Uterus (tissue), 4 donors: ENCODE measurements around the gene LCMT1. TPM values are rescaled to one million over a fixed set of nuclear protein-coding genes. Genes with fewer than 3 reads are reported as not detected.

Experiments used
- DNase-seq, 2 donors: peaks; one replicate each; pipeline ENCODE4 v3.0.0-alpha.2; 2019 to 2020
- H3K27ac ChIP-seq, 2 donors: fragments of 200-600 bp; sonication (generic); 1 replicate in 1 of 2; 2 replicates in 1 of 2; pipeline ENCODE4 v1.5.1; 2016 to 2018
- H3K27me3 ChIP-seq, 2 donors: fragments of 200-600 bp; sonication (generic); one replicate each; pipeline ENCODE4 v1.5.1; 2018 to 2019; ENCODE audit warnings: control low read depth in 1 of 2
- H3K36me3 ChIP-seq, 2 donors: fragments of 200-600 bp; sonication (generic); one replicate each; pipeline ENCODE4 v1.5.1; 2019; ENCODE audit warnings: control low read depth in 1 of 2
- H3K4me1 ChIP-seq, 2 donors: fragments of 200-600 bp; sonication (generic); one replicate each; pipeline ENCODE4 v1.5.1; 2018 to 2019; ENCODE audit warnings: control low read depth in 1 of 2
- H3K4me3 ChIP-seq, 2 donors: fragments of 200-600 bp; sonication (generic); 1 replicate in 1 of 2; 2 replicates in 1 of 2; pipeline ENCODE4 v1.5.1; 2018 to 2019; ENCODE audit warnings: mild to moderate bottlenecking in 1 of 2
- H3K9me3 ChIP-seq, 2 donors: fragments of 200-600 bp; sonication (generic); one replicate each; pipeline ENCODE4 v1.5.1; 2019; ENCODE audit warnings: control low read depth in 1 of 2
- POLR2A ChIP-seq, 2 donors: fragments of 450-650 bp; IDR thresholded peaks; one replicate each; pipeline ENCODE4 v1.6.1; 2016; ENCODE audit warnings: antibody characterized with exemption in 2 of 2, mild to moderate bottlenecking in 1 of 2, moderate library complexity in 1 of 2
- intact Hi-C: fragments of 100-400 bp; cut with DNase I; formaldehyde crosslinking; loops from one replicate; pipeline ENCODE4 v1.15.1; 2023; ENCODE audit warnings: low total_unique reads
- total RNA-seq, 4 donors: library from RNA; depleted of rRNA in 3 of 4; stranded (reverse); fragments of >200 nt in 3 of 4; gene quantifications; one replicate each; pipeline versions ENCODE4 v1.1.0 to v1.2.4, GENCODE V29; 2014 to 2023
- TF ChIP-seq, protein P1 (sequence below), 4 experiments: fragments of 200-600 bp in 2 of 4; fragments of 450-650 bp in 2 of 4; sonication (generic) in 2 of 4; IDR thresholded peaks; one replicate each; pipeline ENCODE4 v1.5.1; 2016 to 2019; ENCODE audit warnings: antibody characterized with exemption in 4 of 4, mild to moderate bottlenecking in 2 of 4, moderate library complexity in 1 of 4
- donor health status: DM: yes; HTN: yes; CAD: no.

The LCMT1 gene
- total RNA-seq, 4 donors from 2014 or later = 33.7 to 39.8 (median 38.3) TPM

DNA sequence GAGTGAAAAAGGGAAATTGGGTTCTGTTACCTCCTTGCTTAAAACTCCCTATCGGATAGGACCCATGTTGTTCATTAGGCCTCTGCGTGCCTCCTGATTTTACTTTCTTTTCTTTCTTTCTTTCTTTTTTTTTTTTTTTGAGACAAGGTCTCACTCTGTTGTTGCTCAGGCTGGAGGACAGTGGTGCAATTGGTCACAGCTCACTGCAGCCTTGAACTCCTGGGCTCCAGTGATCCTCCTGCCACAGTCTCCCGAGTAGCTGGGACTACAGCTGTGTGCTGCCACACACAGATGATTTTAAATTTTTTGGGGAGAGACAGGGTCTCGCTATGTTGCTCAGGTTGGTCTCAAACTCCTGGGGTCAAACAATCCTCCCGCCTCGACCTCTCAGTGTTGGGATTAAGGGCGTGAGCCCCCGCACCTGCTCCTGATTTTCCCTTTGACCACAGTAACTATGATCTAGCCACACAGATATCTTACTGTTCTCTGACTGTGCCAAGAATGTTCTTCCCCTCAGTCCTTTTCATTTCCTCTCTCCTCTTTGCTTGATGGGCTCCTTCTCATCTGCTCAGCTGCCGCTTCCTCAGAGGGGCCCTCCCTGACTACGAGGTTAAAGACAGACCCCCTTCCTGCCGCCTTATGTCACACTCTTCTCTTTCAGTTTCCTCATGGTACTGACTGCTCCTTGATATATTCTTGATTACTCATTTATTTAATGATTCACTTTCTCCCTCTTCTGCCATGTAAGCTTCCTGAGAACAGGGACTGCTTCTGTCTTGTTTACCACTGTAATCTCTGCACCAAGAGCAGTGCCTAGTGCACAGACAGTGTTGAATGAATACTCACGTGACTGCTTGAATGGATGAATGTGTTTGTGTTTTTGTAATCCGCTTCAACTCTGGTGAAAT lies 44.3 kb downstream of the LCMT1 start:
- Histone ChIP-seq H3K9me3 (no peaks in the 10 kb centered on the region), H3K36me3 (no peaks in the 10 kb centered on the region), H3K27ac (peak overlapping the region in 1 of 2 donors; percentile 62), H3K27me3 (no peaks in the 10 kb centered on the region), H3K4me1 (no peaks in the 10 kb centered on the region), H3K4me3 (no peak overlapping the region)
- intact Hi-C loops = no loop called here
- no peak for DNase-seq
- TF ChIP-seq, protein P1, sequence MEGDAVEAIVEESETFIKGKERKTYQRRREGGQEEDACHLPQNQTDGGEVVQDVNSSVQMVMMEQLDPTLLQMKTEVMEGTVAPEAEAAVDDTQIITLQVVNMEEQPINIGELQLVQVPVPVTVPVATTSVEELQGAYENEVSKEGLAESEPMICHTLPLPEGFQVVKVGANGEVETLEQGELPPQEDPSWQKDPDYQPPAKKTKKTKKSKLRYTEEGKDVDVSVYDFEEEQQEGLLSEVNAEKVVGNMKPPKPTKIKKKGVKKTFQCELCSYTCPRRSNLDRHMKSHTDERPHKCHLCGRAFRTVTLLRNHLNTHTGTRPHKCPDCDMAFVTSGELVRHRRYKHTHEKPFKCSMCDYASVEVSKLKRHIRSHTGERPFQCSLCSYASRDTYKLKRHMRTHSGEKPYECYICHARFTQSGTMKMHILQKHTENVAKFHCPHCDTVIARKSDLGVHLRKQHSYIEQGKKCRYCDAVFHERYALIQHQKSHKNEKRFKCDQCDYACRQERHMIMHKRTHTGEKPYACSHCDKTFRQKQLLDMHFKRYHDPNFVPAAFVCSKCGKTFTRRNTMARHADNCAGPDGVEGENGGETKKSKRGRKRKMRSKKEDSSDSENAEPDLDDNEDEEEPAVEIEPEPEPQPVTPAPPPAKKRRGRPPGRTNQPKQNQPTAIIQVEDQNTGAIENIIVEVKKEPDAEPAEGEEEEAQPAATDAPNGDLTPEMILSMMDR (IDR thresholded peaks at IDR 0.05) = no peak
- TF ChIP-seq POLR2A (IDR thresholded peaks at IDR 0.05) = no peak

DNA sequence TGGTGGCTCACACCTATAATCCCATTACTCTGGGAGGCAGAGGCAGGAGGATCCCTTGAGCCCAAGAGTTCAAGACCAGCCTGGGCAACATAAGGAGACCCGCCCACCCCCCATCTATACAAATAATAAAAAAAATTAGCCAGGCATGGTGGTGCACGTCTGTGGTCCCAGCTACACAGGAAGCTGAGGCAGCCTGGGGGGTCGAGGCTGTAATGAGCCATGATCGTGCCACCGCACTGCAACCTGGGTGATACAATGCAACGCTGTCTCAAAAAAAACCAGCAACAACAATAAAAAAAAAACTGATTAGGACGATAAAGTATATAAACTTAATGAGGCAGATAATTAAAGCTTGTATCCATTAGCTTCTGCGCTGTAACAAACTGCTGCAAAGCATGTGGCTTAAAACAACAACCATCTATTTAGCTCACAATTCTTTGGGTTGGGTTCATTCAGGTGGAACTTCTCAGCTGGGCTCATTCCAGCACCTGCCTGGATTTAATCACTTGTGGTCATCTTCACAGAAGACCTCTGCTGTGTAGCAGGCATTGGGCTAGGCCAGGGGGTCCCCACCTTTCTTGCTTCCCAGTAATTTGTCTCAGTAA lies 45.8 kb downstream of the LCMT1 start:
- Histone ChIP-seq H3K27me3 (no peaks in the 10 kb centered on the region), H3K9me3 (no peaks in the 10 kb centered on the region), H3K4me3 (no peak overlapping the region), H3K36me3 (no peaks in the 10 kb centered on the region), H3K27ac (peak overlapping the region in 1 of 2 donors; percentile 62), H3K4me1 (no peaks in the 10 kb centered on the region)
- no peak for DNase-seq
- no peak for TF ChIP-seq POLR2A (IDR thresholded peaks at IDR 0.05)
- TF ChIP-seq, protein P1 (IDR thresholded peaks at IDR 0.05) = no peak
- intact Hi-C loops = no loop called here

DNA sequence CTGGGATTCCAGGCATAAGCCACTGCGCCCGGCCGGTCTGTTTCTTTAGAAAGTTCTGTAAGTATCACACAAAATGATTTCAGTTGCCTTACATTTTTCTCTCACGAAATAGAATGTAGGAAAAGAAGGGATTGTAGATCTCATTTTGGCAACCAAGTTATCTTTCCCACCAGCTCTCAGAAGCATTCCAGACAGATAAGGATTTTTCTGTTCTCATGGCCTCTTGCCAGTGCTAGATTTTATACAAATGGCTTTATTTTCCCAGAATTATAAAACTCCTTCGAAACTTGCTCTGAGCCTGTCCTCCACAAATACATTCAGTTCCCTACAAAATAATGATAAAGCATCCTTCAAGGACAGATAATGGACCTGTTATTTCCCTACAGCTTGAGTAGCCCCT lies 46.9 kb downstream of the LCMT1 start:
- intact Hi-C loops = no loop called here
- peak overlapping the region in 1 of 2 donors; percentile 62 for H3K27ac ChIP-seq
- H3K9me3 ChIP-seq = no peaks in the 10 kb centered on the region
- H3K4me1 ChIP-seq = no peaks in the 10 kb centered on the region
- H3K27me3 ChIP-seq = no peaks in the 10 kb centered on the region
- no peak for DNase-seq
- H3K4me3 ChIP-seq = no peak overlapping the region
- no peak for TF ChIP-seq POLR2A (IDR thresholded peaks at IDR 0.05)
- TF ChIP-seq, protein P1 (IDR thresholded peaks at IDR 0.05) = no peak
- no peaks in the 10 kb centered on the region for H3K36me3 ChIP-seq

DNA sequence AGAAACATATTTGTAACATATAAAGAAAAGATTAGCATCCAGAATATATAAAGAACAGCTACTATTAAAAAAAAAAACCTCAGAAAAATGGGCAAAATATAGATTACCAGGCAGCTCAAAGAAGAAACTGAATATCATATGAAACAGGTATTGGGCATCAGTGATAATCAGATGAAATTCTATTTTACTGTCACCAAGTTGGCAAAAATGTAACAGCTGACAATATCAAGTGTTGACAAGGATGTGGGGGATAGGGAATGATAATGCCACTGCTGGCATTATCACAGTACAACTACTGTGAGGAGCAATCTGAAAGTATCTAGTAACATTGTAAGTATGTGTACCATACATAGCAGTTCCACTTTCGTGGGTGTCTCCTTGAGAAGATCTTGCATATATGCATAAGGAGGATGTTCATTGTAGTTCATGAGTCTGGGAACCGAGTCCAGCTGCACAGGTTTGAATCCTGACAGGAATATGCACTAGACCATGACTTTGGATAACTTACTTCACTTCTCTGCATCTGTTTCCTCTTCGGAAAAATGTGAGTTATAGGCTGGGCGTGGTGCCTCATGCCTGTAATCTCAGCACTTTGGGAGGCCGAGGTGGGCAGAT lies 50.3 kb downstream of the LCMT1 start:
- Histone ChIP-seq H3K4me1 (no peaks in the 10 kb centered on the region), H3K27ac (no peak overlapping the region), H3K27me3 (no peaks in the 10 kb centered on the region), H3K4me3 (no peak overlapping the region), H3K36me3 (no peaks in the 10 kb centered on the region), H3K9me3 (no peaks in the 10 kb centered on the region)
- intact Hi-C loops = no loop called here
- no peak for DNase-seq
- TF ChIP-seq, protein P1 (IDR thresholded peaks at IDR 0.05) = no peak
- TF ChIP-seq POLR2A (IDR thresholded peaks at IDR 0.05) = no peak

DNA sequence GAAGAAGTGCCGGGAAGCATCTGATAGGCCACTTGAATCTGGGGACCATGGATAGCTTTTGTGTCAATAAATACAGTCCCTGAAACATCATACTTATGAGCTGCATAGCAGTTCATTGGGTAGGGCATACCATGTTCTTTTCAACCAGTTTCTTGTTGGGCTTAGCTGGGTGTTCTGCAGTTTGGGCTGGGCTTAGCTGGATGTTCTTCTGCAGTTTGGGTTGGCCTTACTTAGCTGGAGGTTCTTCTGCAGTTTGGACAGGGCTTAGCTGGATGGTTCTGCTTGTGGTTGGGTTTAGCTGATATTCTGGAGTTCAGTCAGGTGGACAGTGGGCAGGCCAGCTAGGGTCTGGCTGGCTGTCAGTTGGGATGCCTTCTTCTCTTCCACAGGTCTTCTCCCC lies 52.1 kb downstream of the LCMT1 start:
- Histone ChIP-seq H3K27me3 (no peaks in the 10 kb centered on the region), H3K27ac (no peak overlapping the region), H3K4me1 (no peaks in the 10 kb centered on the region), H3K9me3 (no peaks in the 10 kb centered on the region), H3K4me3 (no peak overlapping the region), H3K36me3 (no peaks in the 10 kb centered on the region)
- TF ChIP-seq, protein P1 (IDR thresholded peaks at IDR 0.05) = no peak
- TF ChIP-seq POLR2A (IDR thresholded peaks at IDR 0.05) = no peak
- intact Hi-C loops = no loop called here
- no peak for DNase-seq
